Activated CD4-positive, alpha-beta T cell treated with anti-CD3 and anti-CD28 coated beads, Interleukin-2, amount 10 ng/mL, durations not matched to agents 24 days and 14 days (primary cell): Measurements from ENCODE around the gene ROS1. TPM values are rescaled to one million over a fixed set of nuclear protein-coding genes. Genes with fewer than 3 reads are reported as not detected.
"Not testable (repeated sequence)": the region's sequence is repeated elsewhere in the genome, so short reads cannot be mapped to it uniquely, and the experiment has no call there.

ENCODE experiments used
- DNase-seq: peaks from one replicate; pipeline ENCODE4 v3.0.0; 2022
- H3K27ac Mint-ChIP-seq: one replicate; pipeline ENCODE4 v1.8.0; 2022; ENCODE audit warnings: mild to moderate bottlenecking, mixed read lengths
- H3K27me3 Mint-ChIP-seq: one replicate; pipeline ENCODE4 v1.8.0; 2022; ENCODE audit warnings: mixed read lengths
- H3K36me3 Mint-ChIP-seq: one replicate; pipeline ENCODE4 v1.8.0; 2022; ENCODE audit warnings: low read depth, mild to moderate bottlenecking, mixed read lengths
- H3K4me1 Mint-ChIP-seq: one replicate; pipeline ENCODE4 v1.8.0; 2021; ENCODE audit warnings: mixed read lengths
- H3K4me3 Mint-ChIP-seq: one replicate; pipeline ENCODE4 v1.8.0; 2022; ENCODE audit warnings: mild to moderate bottlenecking, moderate library complexity, mixed read lengths
- H3K9me3 Mint-ChIP-seq: one replicate; pipeline ENCODE4 v1.8.0; 2021; ENCODE audit warnings: mixed read lengths
- intact Hi-C: fragments of 100-400 bp; cut with micrococcal nuclease; formaldehyde crosslinking; loops from one replicate; pipeline ENCODE4 v1.15.1; 2023
- total RNA-seq: library from RNA; stranded (reverse); gene quantifications from 2 replicates; pipeline ENCODE4 v1.2.3, GENCODE V29; 2022

The ROS1 gene
- total RNA-seq, 1 donor from 2014 or later = not detected

DNA sequence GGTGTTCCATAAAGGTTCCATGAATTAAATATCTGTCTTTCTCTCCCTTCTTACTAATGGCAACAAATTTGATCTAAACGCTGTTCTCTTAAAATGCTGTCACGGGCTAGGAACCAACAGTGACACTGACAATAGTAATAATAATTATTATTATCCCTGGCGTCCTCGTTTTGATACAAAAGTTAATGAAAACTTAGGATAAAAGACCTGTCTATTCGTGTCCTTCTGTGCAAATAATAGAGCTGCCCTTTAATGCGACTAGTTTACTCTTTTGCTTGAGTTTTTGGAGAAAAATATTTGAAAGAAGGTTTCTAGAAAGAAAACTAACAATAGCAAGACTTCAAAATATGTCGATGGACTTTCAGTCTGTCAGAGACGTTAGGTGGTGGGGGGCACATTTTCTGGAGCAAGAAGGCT lies 156.1 kb downstream of the ROS1 start:
- H3K36me3 Mint-ChIP-seq = no peaks in the 10 kb centered on the region
- intact Hi-C loops = loop anchor here (1.0 to 10.0 kb wide), 2 partner anchors 7 to 395 kb away; partner anchors contain the start of gene RFX6
- DNase-seq = no peak
- peaks cover 9% of the 10 kb centered on the region for H3K4me1 Mint-ChIP-seq
- H3K27me3 Mint-ChIP-seq = peaks cover 79% of the 10 kb centered on the region
- peaks cover 7% of the 10 kb centered on the region for H3K9me3 Mint-ChIP-seq
- no peak overlapping the region for H3K4me3 Mint-ChIP-seq
- peak overlapping the region; percentile 58 for H3K27ac Mint-ChIP-seq

DNA sequence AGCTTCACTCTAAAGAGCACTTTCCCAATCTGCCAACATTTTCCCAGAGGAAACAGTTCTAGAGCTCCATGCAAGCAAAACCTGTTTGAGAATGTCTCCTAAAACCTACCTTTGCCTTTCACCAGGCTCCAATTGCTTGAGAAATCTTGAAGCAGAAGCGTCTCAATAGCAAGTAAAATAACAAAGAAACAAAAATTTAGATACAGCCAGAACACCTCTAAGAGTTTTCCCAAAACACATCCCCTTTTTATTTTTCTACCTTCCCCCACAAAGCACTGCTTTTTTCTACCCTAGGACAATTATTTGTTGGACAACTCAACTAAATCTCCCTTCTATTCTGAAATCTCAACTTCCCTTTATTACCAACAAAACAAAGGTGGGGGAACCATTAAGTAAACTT lies 156.8 kb downstream of the ROS1 start:
- H3K9me3 Mint-ChIP-seq = peaks cover 11% of the 10 kb centered on the region
- peaks cover 13% of the 10 kb centered on the region for H3K4me1 Mint-ChIP-seq
- no peak overlapping the region for H3K4me3 Mint-ChIP-seq
- intact Hi-C loops = loop anchor here (10.0 kb wide), 1 partner anchor 394 kb away; the partner anchor contains the start of gene RFX6
- peaks cover 81% of the 10 kb centered on the region for H3K27me3 Mint-ChIP-seq
- no peak overlapping the region for H3K27ac Mint-ChIP-seq
- no peak for DNase-seq
- H3K36me3 Mint-ChIP-seq = no peaks in the 10 kb centered on the region

DNA sequence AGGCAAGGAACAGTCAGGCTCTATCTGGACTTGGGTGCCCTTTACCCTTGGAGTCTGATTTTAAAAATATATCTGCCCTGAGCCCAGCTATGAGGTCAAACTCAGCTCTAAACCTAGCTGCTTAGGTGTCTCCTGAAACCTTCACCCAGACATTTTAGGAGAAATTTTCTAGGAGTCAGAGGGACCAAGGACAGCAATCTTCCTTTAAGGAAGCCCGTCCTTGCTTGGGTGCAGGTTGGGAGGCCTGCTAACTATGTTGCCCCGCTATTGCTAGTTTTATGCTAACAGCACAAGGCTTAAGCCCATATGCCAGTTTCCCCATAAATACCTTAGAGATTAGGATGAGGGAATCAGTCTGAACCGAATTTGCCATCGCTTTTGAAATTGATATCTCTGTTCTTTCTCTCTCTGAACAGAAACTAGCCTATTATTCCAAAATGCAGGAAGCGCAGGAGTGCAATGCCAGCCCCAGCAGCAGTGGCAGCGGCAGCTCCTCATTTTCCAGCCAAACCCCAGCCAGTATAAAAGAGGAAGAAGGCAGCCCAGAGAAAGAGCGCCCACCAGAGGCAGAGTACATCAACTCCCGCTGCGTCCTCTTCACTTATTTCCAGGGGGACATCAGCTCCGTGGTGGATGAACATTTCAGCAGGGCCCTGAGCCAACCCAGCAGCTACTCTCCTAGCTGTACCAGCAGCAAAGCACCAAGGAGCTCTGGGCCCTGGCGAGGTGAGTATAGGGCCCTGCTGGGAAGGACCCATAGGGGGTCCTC lies 157.8 kb downstream of the ROS1 start:
- Mint-ChIP-seq H3K36me3 (no peaks in the 10 kb centered on the region), H3K4me3 (no peak overlapping the region), H3K9me3 (peaks cover 15% of the 10 kb centered on the region), H3K27ac (no peak overlapping the region), H3K27me3 (peaks cover 87% of the 10 kb centered on the region), H3K4me1 (peaks cover 13% of the 10 kb centered on the region)
- DNase-seq = no peak
- intact Hi-C loops = loop anchor here (10.0 kb wide), 1 partner anchor 393 kb away; the partner anchor contains the start of gene RFX6

DNA sequence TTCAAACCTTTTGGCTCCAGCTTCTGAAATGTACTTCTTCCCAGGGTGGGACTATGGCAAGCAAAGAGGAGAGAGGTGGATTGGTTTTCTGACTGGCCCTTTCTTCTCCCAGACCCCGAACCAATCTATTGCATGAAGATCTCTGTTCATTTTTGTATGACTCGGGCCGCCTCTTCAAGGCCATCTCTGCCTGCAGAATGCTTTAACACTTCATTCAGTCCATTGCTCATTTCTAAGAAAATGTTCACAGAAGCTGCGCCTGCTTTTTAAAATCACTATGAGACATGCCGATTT lies 158.7 kb downstream of the ROS1 start:
- peaks cover 2% of the 10 kb centered on the region for H3K36me3 Mint-ChIP-seq
- intact Hi-C loops = loop anchor here (10.0 kb wide), 1 partner anchor 392 kb away; the partner anchor contains the start of gene RFX6
- no peak for DNase-seq
- peaks cover 85% of the 10 kb centered on the region for H3K27me3 Mint-ChIP-seq
- H3K4me3 Mint-ChIP-seq = no peak overlapping the region
- H3K4me1 Mint-ChIP-seq = peaks cover 13% of the 10 kb centered on the region
- H3K27ac Mint-ChIP-seq = no peak overlapping the region
- peaks cover 19% of the 10 kb centered on the region for H3K9me3 Mint-ChIP-seq

DNA sequence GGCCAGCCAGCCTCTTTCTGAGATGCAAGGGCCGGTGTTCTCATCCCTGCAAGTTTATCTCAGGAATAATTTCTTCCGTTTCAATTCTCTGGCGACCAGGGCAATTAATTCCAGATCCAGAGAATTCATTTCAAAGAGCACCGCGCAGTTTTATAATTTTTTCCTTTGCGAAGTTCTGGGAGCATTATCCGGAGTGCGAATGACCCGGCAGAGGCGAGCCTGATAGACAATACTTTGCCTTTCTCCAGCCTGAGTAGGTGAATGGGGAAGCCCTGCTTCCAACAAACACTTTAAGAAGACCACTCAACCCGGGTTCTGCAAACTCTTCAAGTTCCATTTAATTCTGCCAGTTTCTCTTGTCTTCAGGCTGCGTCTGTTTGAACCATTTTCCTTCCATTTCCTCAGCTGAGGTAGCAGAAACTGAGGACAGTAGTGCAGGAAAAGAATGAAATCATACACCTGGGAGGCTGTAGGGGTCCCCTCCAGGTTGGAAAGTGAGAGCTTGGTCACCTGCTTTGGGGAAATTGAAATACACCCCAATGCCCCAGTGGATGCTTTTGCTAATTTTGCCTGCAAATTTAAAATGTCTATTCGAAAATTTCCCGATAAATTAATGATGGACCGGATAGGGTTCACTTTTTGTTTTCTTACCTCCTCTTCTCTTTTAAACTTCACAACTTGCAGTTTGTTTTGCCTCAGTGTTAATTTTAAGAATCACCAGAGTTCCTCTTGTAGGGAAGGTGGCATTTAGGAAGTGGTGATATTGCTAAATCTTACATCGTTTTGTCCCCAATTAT lies 159.3 kb downstream of the ROS1 start:
- peaks cover 2% of the 10 kb centered on the region for H3K36me3 Mint-ChIP-seq
- intact Hi-C loops = loop anchor here (10.0 kb wide), 1 partner anchor 392 kb away; the partner anchor contains the start of gene RFX6
- H3K4me1 Mint-ChIP-seq = peaks cover 13% of the 10 kb centered on the region
- peaks cover 19% of the 10 kb centered on the region for H3K9me3 Mint-ChIP-seq
- peaks cover 88% of the 10 kb centered on the region for H3K27me3 Mint-ChIP-seq
- H3K27ac Mint-ChIP-seq = no peak overlapping the region
- no peak overlapping the region for H3K4me3 Mint-ChIP-seq
- DNase-seq = no peak

DNA sequence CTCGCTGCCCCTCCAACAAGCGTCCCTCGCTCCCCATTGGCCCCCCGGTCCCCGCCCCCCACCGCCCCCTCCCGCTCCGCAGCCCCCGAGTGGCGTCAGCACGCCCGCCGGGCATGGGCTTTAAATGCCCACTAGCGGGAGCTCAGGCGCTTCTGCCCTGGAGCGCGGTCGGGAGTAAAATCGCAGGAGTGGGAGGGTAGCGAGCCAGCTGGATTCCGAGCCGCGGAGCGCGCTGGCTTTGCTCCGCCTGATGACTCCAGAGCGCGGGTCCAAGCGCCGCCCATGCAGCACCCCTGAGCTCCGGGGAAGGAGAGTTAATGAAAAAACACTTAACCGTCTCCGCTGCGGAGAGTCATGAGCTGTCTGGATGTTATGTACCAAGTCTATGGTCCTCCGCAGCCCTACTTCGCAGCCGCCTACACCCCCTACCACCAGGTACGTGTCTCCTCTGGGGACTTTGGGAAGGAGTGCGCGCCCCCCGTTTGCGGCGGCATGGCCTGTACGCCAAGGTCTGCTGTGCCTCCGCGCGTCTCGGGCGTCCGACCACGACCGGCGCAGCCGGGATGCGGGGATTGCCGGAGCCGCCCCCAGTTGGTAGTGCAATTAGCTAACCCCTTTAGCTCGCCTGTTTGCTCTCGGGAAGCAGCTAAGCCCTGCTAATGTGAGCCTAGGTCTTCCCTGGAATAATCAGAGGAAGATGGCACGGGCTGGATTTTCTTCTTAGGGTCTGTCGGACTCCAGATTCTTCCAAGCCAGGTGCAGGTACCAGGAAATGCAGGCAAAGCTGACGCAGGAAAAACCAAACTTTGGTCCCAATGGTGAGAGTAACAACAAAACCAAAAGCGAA lies 160.1 kb downstream of the ROS1 start, which contains the start of gene VGLL2:
VGLL2 (plus strand) TSS at position 149 of the 847 bp plus-strand sequence; CDS start at position 355, 206 bp downstream.
- peaks cover 86% of the 10 kb centered on the region for H3K27me3 Mint-ChIP-seq
- peaks cover 13% of the 10 kb centered on the region for H3K4me1 Mint-ChIP-seq
- H3K4me3 Mint-ChIP-seq = peak within 1 kb of the TSS; percentile 68
- peaks cover 2% of the 10 kb centered on the region for H3K36me3 Mint-ChIP-seq
- no peak for DNase-seq
- H3K27ac Mint-ChIP-seq = no peak within 1 kb of the TSS
- intact Hi-C loops = loop anchor here (10.0 kb wide), 1 partner anchor 391 kb away; the partner anchor contains the start of gene RFX6
- H3K9me3 Mint-ChIP-seq = peaks cover 19% of the 10 kb centered on the region

GRCh38 chr6:117264692-117265409 lies 160.9 kb downstream of the ROS1 start:
- intact Hi-C loops = loop anchor here (10.0 kb wide), 1 partner anchor 390 kb away; the partner anchor contains the start of gene RFX6
- peaks cover 2% of the 10 kb centered on the region for H3K36me3 Mint-ChIP-seq
- H3K27me3 Mint-ChIP-seq = peaks cover 87% of the 10 kb centered on the region
- H3K4me3 Mint-ChIP-seq = peak overlapping the region; percentile 68
- DNase-seq = no peak
- H3K9me3 Mint-ChIP-seq = peaks cover 19% of the 10 kb centered on the region
- no peak overlapping the region for H3K27ac Mint-ChIP-seq
- peaks cover 12% of the 10 kb centered on the region for H3K4me1 Mint-ChIP-seq

DNA sequence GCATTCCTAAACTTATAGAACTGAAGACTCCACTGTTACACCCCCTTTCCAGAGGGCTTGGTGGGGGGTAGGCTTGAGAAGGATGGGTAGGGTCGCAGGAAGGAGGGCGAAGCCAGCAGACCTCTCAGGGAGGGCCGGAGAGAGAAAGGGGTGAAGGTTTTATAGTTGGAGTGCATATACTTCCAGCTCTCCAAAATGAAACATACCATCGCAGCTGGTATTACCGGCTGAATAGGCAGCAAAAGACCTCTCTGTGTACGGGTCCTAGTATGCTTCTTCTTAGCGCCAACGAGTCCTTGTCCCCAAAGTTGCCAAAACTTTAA lies 161.4 kb downstream of the ROS1 start:
- Mint-ChIP-seq H3K27me3 (peaks cover 84% of the 10 kb centered on the region), H3K4me1 (peaks cover 10% of the 10 kb centered on the region), H3K4me3 (peak overlapping the region; percentile 68), H3K36me3 (peaks cover 2% of the 10 kb centered on the region), H3K27ac (no peak overlapping the region), H3K9me3 (peaks cover 16% of the 10 kb centered on the region)
- intact Hi-C loops = loop anchor here (10.0 kb wide), 1 partner anchor 390 kb away; the partner anchor contains the start of gene RFX6
- no peak for DNase-seq

DNA sequence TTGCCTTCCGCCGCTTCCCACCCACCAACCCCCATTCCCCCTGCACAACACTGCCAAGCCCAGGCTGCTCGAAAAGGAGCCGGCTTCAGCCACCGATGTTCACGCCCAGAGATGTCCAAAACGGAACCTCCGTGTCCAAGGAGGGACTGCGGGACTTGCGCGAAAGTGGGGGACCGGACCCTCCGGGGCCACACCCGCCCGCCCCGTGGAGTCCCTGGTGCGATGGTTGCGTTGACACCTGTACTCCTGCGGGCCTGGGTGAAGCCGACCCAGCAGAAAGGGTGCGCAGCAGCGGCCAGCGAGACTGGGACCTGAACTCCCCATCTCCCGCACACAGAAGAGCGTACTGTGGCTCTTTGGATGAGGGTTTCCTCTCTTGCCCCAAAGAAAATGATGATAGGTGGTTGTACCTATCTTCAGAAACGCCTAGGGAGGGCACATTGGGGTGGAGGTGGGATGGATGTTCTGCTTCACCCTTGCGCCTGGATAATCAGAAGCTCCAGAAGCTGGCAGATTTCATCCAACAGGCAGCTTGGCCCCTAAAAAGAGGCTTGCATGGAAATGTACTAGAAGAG lies 162.3 kb downstream of the ROS1 start:
- Mint-ChIP-seq H3K27me3 (peaks cover 75% of the 10 kb centered on the region), H3K4me3 (no peak overlapping the region), H3K4me1 (peaks cover 10% of the 10 kb centered on the region), H3K36me3 (peaks cover 2% of the 10 kb centered on the region), H3K27ac (no peak overlapping the region), H3K9me3 (peaks cover 16% of the 10 kb centered on the region)
- no peak for DNase-seq
- intact Hi-C loops = loop anchor here (10.0 kb wide), 1 partner anchor 389 kb away; the partner anchor contains the start of gene RFX6

- Mint-ChIP-seq H3K27ac (no peak overlapping the region), H3K27me3 (peaks cover 69% of the 10 kb centered on the region), H3K4me1 (peaks cover 10% of the 10 kb centered on the region), H3K9me3 (peaks cover 16% of the 10 kb centered on the region), H3K4me3 (no peak overlapping the region), H3K36me3 (peaks cover 2% of the 10 kb centered on the region)
- DNase-seq = no peak
- intact Hi-C loops = loop anchor here (1.0 to 10.0 kb wide), 2 partner anchors 8 to 388 kb away; partner anchors contain the start of gene RFX6
Observed at GRCh38 chr6:117262799-117263198, 162.9 kb downstream of the ROS1 start.

DNA sequence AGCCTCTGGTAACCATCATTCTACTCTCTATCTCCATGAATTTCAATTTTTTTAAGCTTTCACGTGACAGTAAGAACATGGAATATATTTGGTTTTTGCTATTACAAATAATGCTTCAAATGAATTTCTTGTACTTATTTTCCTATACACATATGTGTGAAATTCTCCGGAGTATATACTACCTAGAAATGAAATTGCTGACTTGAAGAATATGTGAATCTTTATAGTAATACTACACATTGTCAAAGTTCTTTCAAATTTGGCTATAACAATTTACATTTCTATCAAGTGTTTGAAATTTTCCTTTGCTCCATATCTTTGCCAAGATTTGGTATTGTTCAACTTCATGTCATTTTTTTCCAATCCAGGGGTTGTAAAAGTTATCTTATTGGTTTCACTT lies 172.0 kb downstream of the ROS1 start:
- Mint-ChIP-seq H3K36me3 (no peaks in the 10 kb centered on the region), H3K9me3 (no peaks in the 10 kb centered on the region), H3K27ac (no peak overlapping the region), H3K4me3 (no peak overlapping the region), H3K4me1 (no peaks in the 10 kb centered on the region), H3K27me3 (no peaks in the 10 kb centered on the region)
- DNase-seq = no peak
- intact Hi-C loops = no loop called here

DNA sequence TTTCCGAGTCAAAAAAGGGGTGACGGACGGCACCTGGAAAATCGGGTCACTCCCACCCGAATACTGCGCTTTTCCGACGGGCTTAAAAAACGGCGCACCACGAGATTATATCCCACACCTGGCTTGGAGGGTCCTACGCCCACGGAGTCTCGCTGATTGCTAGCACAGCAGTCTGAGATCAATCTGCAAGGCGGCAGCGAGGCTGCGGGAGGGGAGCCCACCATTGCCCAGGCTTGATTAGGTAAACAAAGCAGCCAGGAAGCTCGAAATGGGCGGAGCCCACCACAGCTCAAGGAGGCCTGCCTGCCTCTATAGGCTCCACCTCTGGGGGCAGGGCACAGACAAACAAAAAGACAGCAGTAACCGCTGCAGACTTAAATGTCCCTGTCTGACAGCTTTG lies 180.8 kb downstream of the ROS1 start:
- H3K27ac Mint-ChIP-seq, DNase-seq, H3K4me1 Mint-ChIP-seq, H3K27me3 Mint-ChIP-seq, H3K36me3 Mint-ChIP-seq, H3K4me3 Mint-ChIP-seq, H3K9me3 Mint-ChIP-seq, intact Hi-C loops: not testable (repeated sequence)
